Caco-2 (cell line): ENCODE results near the gene C1QL1. TPM values are rescaled to one million over a fixed set of nuclear protein-coding genes. Genes with fewer than 3 reads are reported as not detected.

Experiments used
- BruUV-seq: library from RNA; stranded (reverse); fragments of 400-500 nt; replicated peaks from 2 replicates; lab custom pipeline; 2021; lab: Mats Ljungman, UMichigan
- CTCF ChIA-PET: fragments of 300-600 bp; sonication (Branson Sonifier 250); formaldehyde crosslinking; loops from one replicate; lab custom pipeline; 2022; ENCODE audit warnings: antibody characterized with exemption; lab: Charles Lee
- POLR2A ChIA-PET: fragments of 300-600 bp; sonication (Branson Sonifier 250); formaldehyde crosslinking; loops from one replicate; lab custom pipeline; 2022; ENCODE audit warnings: antibody characterized with exemption; lab: Charles Lee
- DNase-seq, 2 experiments: peaks; one replicate each; pipeline versions ENCODE4 v3.0.0 to v3.0.0-alpha.2; 2020 to 2022
- H3K27me3 ChIP-seq: replicated peaks from 2 replicates; pipeline ENCODE4 v1.6.0; 2011; ENCODE audit warnings: low read length; ENCODE audit not compliant: control insufficient read depth, insufficient read depth
- H3K36me3 ChIP-seq: 2 replicates; pipeline ENCODE4 v1.5.1; 2011; ENCODE audit warnings: low read length; ENCODE audit not compliant: control insufficient read depth, insufficient read depth
- H3K4me1 ChIP-seq: fragments of 250-450 bp; sonication (Bioruptor Pico); 2 replicates; pipeline ENCODE4 v1.5.1; 2020; ENCODE audit warnings: mild to moderate bottlenecking
- H3K4me3 ChIP-seq: 2 replicates; pipeline ENCODE4 v1.5.1; 2011; ENCODE audit warnings: low read depth, mild to moderate bottlenecking, control low read depth, low read length
- H3K9me3 ChIP-seq: fragments of 250-450 bp; sonication (Bioruptor Pico); 2 replicates; pipeline ENCODE4 v1.5.1; 2020; ENCODE audit warnings: mild to moderate bottlenecking, moderate library complexity
- H3K27ac Mint-ChIP-seq: one replicate; pipeline ENCODE4 v1.8.0; 2022; ENCODE audit warnings: mixed read lengths; ENCODE audit not compliant: unreplicated experiment
- H3K27me3 Mint-ChIP-seq: one replicate; pipeline ENCODE4 v1.8.0; 2022; ENCODE audit warnings: mixed read lengths; ENCODE audit not compliant: insufficient read depth, unreplicated experiment
- H3K36me3 Mint-ChIP-seq: one replicate; pipeline ENCODE4 v1.8.0; 2022; ENCODE audit warnings: mild to moderate bottlenecking, mixed read lengths; ENCODE audit not compliant: insufficient read depth, unreplicated experiment
- H3K4me1 Mint-ChIP-seq: one replicate; pipeline ENCODE4 v1.8.0; 2022; ENCODE audit warnings: low read depth, mixed read lengths; ENCODE audit not compliant: unreplicated experiment
- H3K4me3 Mint-ChIP-seq: one replicate; pipeline ENCODE4 v1.8.0; 2022; ENCODE audit warnings: mild to moderate bottlenecking, moderate library complexity, mixed read lengths; ENCODE audit not compliant: unreplicated experiment
- H3K9me3 Mint-ChIP-seq: one replicate; pipeline ENCODE4 v1.8.0; 2022; ENCODE audit warnings: mixed read lengths; ENCODE audit not compliant: unreplicated experiment
- CTCF ChIP-seq, 2 experiments: fragments of 200-600 bp in 1 of 2; IDR thresholded peaks; 1 replicate in 1 of 2; 2 replicates in 1 of 2; pipeline versions ENCODE4 v1.5.1 to v1.8.0; 2011 to 2022; ENCODE audit warnings: antibody characterized with exemption in 1 of 2, control low read depth in 1 of 2, inconsistent platforms in 1 of 2, low read depth in 1 of 2, low read length in 1 of 2, mild to moderate bottlenecking in 1 of 2, moderate library complexity in 1 of 2; ENCODE audit not compliant: insufficient read depth in 1 of 2, severe bottlenecking in 1 of 2, unreplicated experiment in 1 of 2
- intact Hi-C: fragments of 100-400 bp; cut with micrococcal nuclease; formaldehyde crosslinking; loops from one replicate; pipeline ENCODE4 v1.10.0; 2022; ENCODE audit not compliant: unreplicated experiment
- total RNA-seq: library from RNA; stranded (reverse); gene quantifications from 2 replicates; pipeline ENCODE4 v1.2.3, GENCODE V29; 2022

The C1QL1 gene
- total RNA-seq, 1 experiment from 2014 or later = 5.2 TPM

- no peaks in the 10 kb centered on the region for H3K4me1 Mint-ChIP-seq
- no peaks in the 10 kb centered on the region for H3K27me3 Mint-ChIP-seq
- Histone ChIP-seq H3K9me3 (0 out of 2 replicates have a peak, but pooled peaks cover 8% of the 10 kb centered on the region), H3K27me3 (no peaks in the 10 kb centered on the region), H3K4me1 (no peaks in the 10 kb centered on the region), H3K36me3 (no peaks in the 10 kb centered on the region), H3K4me3 (no peak overlapping the region)
- H3K36me3 Mint-ChIP-seq = peaks cover 4% of the 10 kb centered on the region
- H3K27ac Mint-ChIP-seq = no peak overlapping the region
- no peak for DNase-seq
- BruUV-seq = no TSS peak
- peaks cover 3% of the 10 kb centered on the region for H3K9me3 Mint-ChIP-seq
- CTCF ChIA-PET = no interaction called here
- no peak for TF ChIP-seq CTCF (IDR thresholded peaks at IDR 0.05; ENCODE audit: insufficient read depth in 1 of 2, low read depth in 1 of 2, low read length in 1 of 2, severe bottlenecking in 1 of 2, unreplicated experiment in 1 of 2)
- intact Hi-C loops = no loop called here
- no peak overlapping the region for H3K4me3 Mint-ChIP-seq
- POLR2A ChIA-PET = no interaction called here
Observed at GRCh38 chr17:45004388-45004787, 36.3 kb upstream of the C1QL1 start.

GRCh38 chr17:45003877-45004276 lies 35.8 kb upstream of the C1QL1 start:
- ChIA-PET CTCF (interaction anchor here (0.5 to 0.8 kb wide), 3 partner anchors 48 to 312 kb away, joined by 3 to 5 read pairs (median 4); no protein-coding TSS in a partner anchor), POLR2A (interaction anchor here (0.7 kb wide), 1 partner anchor 145 kb away, joined by 11 read pairs; the partner anchor contains the start of gene HEXIM1)
- H3K4me1 ChIP-seq = no peaks in the 10 kb centered on the region
- no peak for TF ChIP-seq CTCF (IDR thresholded peaks at IDR 0.05; ENCODE audit: insufficient read depth in 1 of 2, low read depth in 1 of 2, low read length in 1 of 2, severe bottlenecking in 1 of 2, unreplicated experiment in 1 of 2)
- BruUV-seq = no TSS peak
- H3K9me3 ChIP-seq = 0 out of 2 replicates have a peak, but pooled peaks cover 8% of the 10 kb centered on the region
- no peak overlapping the region for H3K27ac Mint-ChIP-seq
- no peak overlapping the region for H3K4me3 ChIP-seq
- H3K36me3 ChIP-seq = no peaks in the 10 kb centered on the region
- no peaks in the 10 kb centered on the region for H3K27me3 ChIP-seq
- peaks cover 9% of the 10 kb centered on the region for H3K9me3 Mint-ChIP-seq
- no peaks in the 10 kb centered on the region for H3K27me3 Mint-ChIP-seq
- intact Hi-C loops = no loop called here
- no peak overlapping the region for H3K4me3 Mint-ChIP-seq
- peaks cover 4% of the 10 kb centered on the region for H3K36me3 Mint-ChIP-seq
- no peaks in the 10 kb centered on the region for H3K4me1 Mint-ChIP-seq
- DNase-seq = no peak

- no peak overlapping the region for H3K4me3 Mint-ChIP-seq
- CTCF ChIA-PET = no interaction called here
- no TSS peak for BruUV-seq
Observed at GRCh38 chr17:45001310-45001709, 33.2 kb upstream of the C1QL1 start.

More at GRCh38 chr17:45001310-45001709, 33.2 kb upstream of the C1QL1 start:
- no peaks in the 10 kb centered on the region for H3K27me3 Mint-ChIP-seq
- H3K36me3 ChIP-seq = no peaks in the 10 kb centered on the region
- no peaks in the 10 kb centered on the region for H3K4me1 Mint-ChIP-seq
- peaks cover 4% of the 10 kb centered on the region for H3K36me3 Mint-ChIP-seq
- intact Hi-C loops = no loop called here
- peaks cover 11% of the 10 kb centered on the region for H3K9me3 Mint-ChIP-seq
- H3K27me3 ChIP-seq = no peaks in the 10 kb centered on the region
- no peak overlapping the region for H3K27ac Mint-ChIP-seq
- POLR2A ChIA-PET = no interaction called here
- 0 out of 2 replicates have a peak, but pooled peaks cover 8% of the 10 kb centered on the region for H3K9me3 ChIP-seq
- peaks cover 6% of the 10 kb centered on the region; the same call in 1 of the 2 replicates for H3K4me1 ChIP-seq
- no peak for TF ChIP-seq CTCF (IDR thresholded peaks at IDR 0.05; ENCODE audit: insufficient read depth in 1 of 2, low read depth in 1 of 2, low read length in 1 of 2, severe bottlenecking in 1 of 2, unreplicated experiment in 1 of 2)
- no peak for DNase-seq
- no peak overlapping the region for H3K4me3 ChIP-seq
